Endodermal cell (in vitro differentiated cells): ENCODE results near the gene TIAM2. TPM values are rescaled to one million over a fixed set of nuclear protein-coding genes. Genes with fewer than 3 reads are reported as not detected.
"Not testable (repeated sequence)": the region's sequence is repeated elsewhere in the genome, so short reads cannot be mapped to it uniquely, and the experiment has no call there.

Source experiments
- DNase-seq: peaks from one replicate; pipeline ENCODE4 v3.0.0-alpha.2; 2017
- H3K27ac ChIP-seq: 2 replicates; pipeline ENCODE4 v1.5.1; 2013; ENCODE audit warnings: mild to moderate bottlenecking, low read depth, low read length, moderate library complexity
- H3K27me3 ChIP-seq: 2 replicates; pipeline ENCODE4 v1.6.1; 2013; ENCODE audit warnings: mild to moderate bottlenecking, low read length, moderate library complexity; ENCODE audit not compliant: insufficient read depth, control insufficient read depth, poor library complexity, severe bottlenecking
- H3K36me3 ChIP-seq: 2 replicates; pipeline ENCODE4 v1.7.0; 2013; ENCODE audit warnings: mild to moderate bottlenecking, low read length, moderate library complexity; ENCODE audit not compliant: control insufficient read depth, insufficient read depth
- H3K4me1 ChIP-seq: one replicate; pipeline ENCODE4 v1.7.0; 2013; ENCODE audit warnings: low read length; ENCODE audit not compliant: control insufficient read depth, insufficient read depth
- H3K4me3 ChIP-seq: 2 replicates; pipeline ENCODE4 v1.5.1; 2013; ENCODE audit warnings: mild to moderate bottlenecking, low read length, moderate library complexity
- H3K9ac ChIP-seq: 2 replicates; pipeline ENCODE4 v1.6.1; 2013; ENCODE audit warnings: mild to moderate bottlenecking, low read length, moderate library complexity; ENCODE audit not compliant: poor library complexity, severe bottlenecking; ENCODE audit errors: extremely low read depth
- H3K9me3 ChIP-seq: 2 replicates; pipeline ENCODE4 v1.6.1; 2013; ENCODE audit warnings: mild to moderate bottlenecking, low read length, moderate library complexity; ENCODE audit not compliant: control insufficient read depth
- H3K27ac Mint-ChIP-seq: 2 replicates; pipeline ENCODE4 v1.8.0; 2020; ENCODE audit warnings: mixed read lengths
- H3K27me3 Mint-ChIP-seq: 2 replicates; pipeline ENCODE4 v1.8.0; 2021; ENCODE audit warnings: mild to moderate bottlenecking, mixed read lengths; ENCODE audit not compliant: insufficient read depth
- H3K36me3 Mint-ChIP-seq: 2 replicates; pipeline ENCODE4 v1.8.0; 2020; ENCODE audit warnings: low read depth, mixed read lengths
- H3K4me1 Mint-ChIP-seq: 2 replicates; pipeline ENCODE4 v1.8.0; 2020; ENCODE audit warnings: mixed read lengths
- H3K4me3 Mint-ChIP-seq: 2 replicates; pipeline ENCODE4 v1.8.0; 2020; ENCODE audit warnings: mild to moderate bottlenecking, moderate library complexity, mixed read lengths
- H3K9me3 Mint-ChIP-seq: 2 replicates; pipeline ENCODE4 v1.8.0; 2020; ENCODE audit warnings: mild to moderate bottlenecking, mixed read lengths
- WGBS, 2 experiments: methylation state at CpG; one replicate each; pipeline versions ENCODE4 v1.1.5 to v1.1.7; 2013; ENCODE audit warnings: missing lambda C conversion rate in 2 of 2, mixed read lengths in 1 of 2; ENCODE audit not compliant: insufficient coverage in 1 of 2, insufficient read length in 1 of 2; 5-methylcytosine and 5-hydroxymethylcytosine counted together
- total RNA-seq, 2 donors: library from RNA; stranded (reverse); fragmentation: NEBNext Ultra II Directional in 1 of 2; extraction: Animal tissue kit (Norgen Biotek cat#: 25700) in 1 of 2; gene quantifications; 2 replicates in 1 of 2; 3 replicates in 1 of 2; pipeline ENCODE4 v1.2.1, GENCODE V29; 2021
- TF ChIP-seq, protein P1 (sequence below): fragments of 200-600 bp; sonication (generic); conservative IDR thresholded peaks from 2 replicates; pipeline ENCODE4 v1.5.0; 2021; ENCODE audit warnings: antibody characterized with exemption, mild to moderate bottlenecking

The TIAM2 gene
- total RNA-seq, 2 donors from 2014 or later, result 15.7 to 17.5 TPM

DNA sequence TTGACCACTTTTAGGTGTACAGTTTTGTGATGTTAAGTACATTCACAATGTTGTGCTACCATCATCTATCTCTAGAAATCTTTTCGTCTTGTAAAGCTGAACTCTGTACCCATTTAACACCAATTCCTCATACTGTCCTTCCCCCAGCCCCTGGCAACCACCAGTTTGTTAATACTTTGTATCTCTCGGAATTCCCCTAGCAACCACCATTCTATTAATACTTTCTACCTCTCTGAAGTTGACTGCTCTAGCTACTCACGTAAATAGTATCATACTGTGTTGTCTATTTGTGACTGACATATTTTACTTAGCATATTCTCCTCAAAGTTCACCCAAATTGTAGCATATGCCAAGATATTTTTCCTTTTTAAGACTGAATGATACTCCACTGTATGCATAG is 186.4 kb downstream of the TIAM2 start:
- no peaks in the 10 kb centered on the region for H3K27me3 ChIP-seq
- no peaks in the 10 kb centered on the region for H3K27me3 Mint-ChIP-seq
- H3K4me1 ChIP-seq, result no peaks in the 10 kb centered on the region
- no peak overlapping the region for H3K4me3 Mint-ChIP-seq
- TF ChIP-seq, protein P1, sequence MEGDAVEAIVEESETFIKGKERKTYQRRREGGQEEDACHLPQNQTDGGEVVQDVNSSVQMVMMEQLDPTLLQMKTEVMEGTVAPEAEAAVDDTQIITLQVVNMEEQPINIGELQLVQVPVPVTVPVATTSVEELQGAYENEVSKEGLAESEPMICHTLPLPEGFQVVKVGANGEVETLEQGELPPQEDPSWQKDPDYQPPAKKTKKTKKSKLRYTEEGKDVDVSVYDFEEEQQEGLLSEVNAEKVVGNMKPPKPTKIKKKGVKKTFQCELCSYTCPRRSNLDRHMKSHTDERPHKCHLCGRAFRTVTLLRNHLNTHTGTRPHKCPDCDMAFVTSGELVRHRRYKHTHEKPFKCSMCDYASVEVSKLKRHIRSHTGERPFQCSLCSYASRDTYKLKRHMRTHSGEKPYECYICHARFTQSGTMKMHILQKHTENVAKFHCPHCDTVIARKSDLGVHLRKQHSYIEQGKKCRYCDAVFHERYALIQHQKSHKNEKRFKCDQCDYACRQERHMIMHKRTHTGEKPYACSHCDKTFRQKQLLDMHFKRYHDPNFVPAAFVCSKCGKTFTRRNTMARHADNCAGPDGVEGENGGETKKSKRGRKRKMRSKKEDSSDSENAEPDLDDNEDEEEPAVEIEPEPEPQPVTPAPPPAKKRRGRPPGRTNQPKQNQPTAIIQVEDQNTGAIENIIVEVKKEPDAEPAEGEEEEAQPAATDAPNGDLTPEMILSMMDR, result no peak
- H3K27ac Mint-ChIP-seq, result no peak overlapping the region
- no peaks in the 10 kb centered on the region for H3K36me3 Mint-ChIP-seq
- no peak overlapping the region for H3K9ac ChIP-seq
- H3K27ac ChIP-seq, result no peak overlapping the region
- H3K9me3 Mint-ChIP-seq, result no peaks in the 10 kb centered on the region
- peaks cover 8% of the 10 kb centered on the region for H3K4me1 Mint-ChIP-seq
- WGBS, 2 experiments, result 92 to 100% methylated on average over 2 to 3 of the region's 3 CpGs
- DNase-seq, result no peak
- H3K9me3 ChIP-seq, result no peaks in the 10 kb centered on the region
- no peak overlapping the region for H3K4me3 ChIP-seq
- H3K36me3 ChIP-seq, result peaks cover 8% of the 10 kb centered on the region

DNA sequence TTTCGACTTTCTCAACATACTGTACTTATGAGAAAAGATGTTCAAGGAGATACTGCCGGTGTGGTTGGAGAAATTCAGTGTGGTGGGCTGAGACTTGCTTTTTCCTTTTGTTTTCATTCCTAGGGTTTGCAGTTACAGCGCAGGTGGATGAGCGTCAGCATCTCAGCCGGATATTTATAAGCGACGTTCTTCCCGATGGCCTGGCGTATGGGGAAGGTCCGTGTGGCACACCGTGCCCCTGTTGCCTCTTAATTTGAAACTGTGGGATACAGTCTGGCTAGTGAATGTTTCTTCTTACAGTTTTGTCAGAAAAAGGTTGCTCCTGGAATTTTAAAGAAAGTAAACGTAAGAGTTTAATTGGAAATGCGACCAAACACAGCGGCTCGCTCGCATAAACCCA is 187.0 kb downstream of the TIAM2 start:
- no peak overlapping the region for H3K4me3 Mint-ChIP-seq
- Histone ChIP-seq H3K27ac (no peak overlapping the region), H3K4me3 (no peak overlapping the region), H3K4me1 (no peaks in the 10 kb centered on the region), H3K9ac (no peak overlapping the region), H3K27me3 (no peaks in the 10 kb centered on the region), H3K36me3 (peaks cover 8% of the 10 kb centered on the region), H3K9me3 (no peaks in the 10 kb centered on the region)
- no peak overlapping the region for H3K27ac Mint-ChIP-seq
- no peaks in the 10 kb centered on the region for H3K36me3 Mint-ChIP-seq
- no peaks in the 10 kb centered on the region for H3K27me3 Mint-ChIP-seq
- WGBS, 2 experiments, result 91 to 94% methylated on average over 14 to 16 of the region's 16 CpGs
- no peak for DNase-seq
- no peaks in the 10 kb centered on the region for H3K9me3 Mint-ChIP-seq
- peaks cover 8% of the 10 kb centered on the region for H3K4me1 Mint-ChIP-seq
- TF ChIP-seq, protein P1, result no peak

DNA sequence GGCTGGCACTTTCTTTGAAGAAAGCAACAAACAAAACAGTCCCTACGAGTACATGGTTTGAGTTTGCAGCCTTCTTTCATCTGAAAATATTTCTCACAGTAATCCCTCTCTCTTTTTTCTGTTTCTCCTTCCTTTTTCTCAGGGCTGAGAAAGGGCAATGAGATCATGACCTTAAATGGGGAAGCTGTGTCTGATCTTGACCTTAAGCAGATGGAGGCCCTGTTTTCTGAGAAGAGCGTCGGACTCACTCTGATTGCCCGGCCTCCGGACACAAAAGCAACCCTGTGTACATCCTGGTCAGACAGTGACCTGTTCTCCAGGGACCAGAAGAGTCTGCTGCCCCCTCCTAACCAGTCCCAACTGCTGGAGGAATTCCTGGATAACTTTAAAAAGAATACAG is 188.0 kb downstream of the TIAM2 start:
- DNase-seq, result no peak
- Histone ChIP-seq H3K4me3 (no peak overlapping the region), H3K36me3 (peaks cover 8% of the 10 kb centered on the region), H3K27me3 (no peaks in the 10 kb centered on the region), H3K4me1 (no peaks in the 10 kb centered on the region), H3K9ac (no peak overlapping the region), H3K9me3 (no peaks in the 10 kb centered on the region), H3K27ac (peak overlapping the region; percentile 70)
- Mint-ChIP-seq H3K4me3 (no peak overlapping the region), H3K36me3 (no peaks in the 10 kb centered on the region), H3K27ac (peak overlapping the region; percentile 56), H3K27me3 (no peaks in the 10 kb centered on the region), H3K4me1 (peaks cover 8% of the 10 kb centered on the region), H3K9me3 (no peaks in the 10 kb centered on the region)
- 86 to 92% methylated on average over 5 of the region's 5 CpGs for WGBS, 2 experiments
- TF ChIP-seq, protein P1, result no peak

DNA sequence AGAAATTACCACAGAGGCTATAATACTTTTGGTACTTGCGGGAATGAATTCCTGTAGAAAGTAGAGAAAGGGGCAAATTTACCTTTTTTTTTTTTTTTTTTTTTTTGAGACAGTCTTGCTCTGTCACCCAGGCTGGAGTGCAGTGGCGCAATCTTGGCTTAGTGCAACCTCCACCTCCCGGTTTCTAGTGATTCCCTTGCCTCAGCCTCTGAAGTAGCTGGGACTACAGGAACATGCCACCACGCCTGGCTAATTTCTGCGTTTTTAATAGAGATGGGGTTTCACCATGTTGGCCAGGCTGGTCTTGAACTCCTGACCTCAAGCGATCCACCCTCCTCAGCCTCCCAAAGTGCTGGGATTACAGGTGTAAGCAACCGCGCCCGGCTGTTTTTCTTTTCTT is 189.9 kb downstream of the TIAM2 start:
- not testable (repeated sequence) for H3K27ac ChIP-seq, H3K4me3 ChIP-seq

More for the DNA sequence above, 189.9 kb downstream of the TIAM2 start:
- H3K4me1 Mint-ChIP-seq, H3K4me1 ChIP-seq, H3K36me3 ChIP-seq, H3K36me3 Mint-ChIP-seq, H3K9me3 Mint-ChIP-seq, H3K27me3 Mint-ChIP-seq, H3K9ac ChIP-seq, H3K27me3 ChIP-seq, DNase-seq, H3K27ac Mint-ChIP-seq, H3K9me3 ChIP-seq, H3K4me3 Mint-ChIP-seq: not testable (repeated sequence)
- 89 to 94% methylated on average over 3 to 9 of the region's 9 CpGs for WGBS, 2 experiments
